Cortex of kidney (tissue), 1 donor: ENCODE data around the gene APOB.

Experiments
- DNase-seq: peaks from one replicate; lab custom pipeline; 2025; lab: John Stamatoyannopoulos, UW

The APOB gene

GRCh38 chr2:20972792-20973565 is 70.9 kb downstream of the APOB start:
- DNase-seq, result no peak

GRCh38 chr2:20972110-20972509 is 71.8 kb downstream of the APOB start:
- DNase-seq, result no peak

GRCh38 chr2:20970068-20970467 is 73.8 kb downstream of the APOB start:
- DNase-seq, result no peak

GRCh38 chr2:20966061-20966595 is 77.7 kb downstream of the APOB start:
- no peak for DNase-seq

- DNase-seq, result no peak
Observed at GRCh38 chr2:20965221-20965620, 78.7 kb downstream of the APOB start.

- DNase-seq, result no peak
Observed at GRCh38 chr2:20963867-20964266, 80.0 kb downstream of the APOB start.

GRCh38 chr2:20962939-20963557 is 80.8 kb downstream of the APOB start:
- no peak for DNase-seq

GRCh38 chr2:20961858-20962257 is 82.0 kb downstream of the APOB start:
- no peak for DNase-seq

GRCh38 chr2:20960003-20960402 is 83.9 kb downstream of the APOB start:
- DNase-seq, result no peak

GRCh38 chr2:20959252-20959651 is 84.6 kb downstream of the APOB start:
- DNase-seq, result no peak

GRCh38 chr2:20957788-20958525 is 85.9 kb downstream of the APOB start:
- DNase-seq, result no peak

- DNase-seq, result no peak
Observed at GRCh38 chr2:20955277-20956026, 88.4 kb downstream of the APOB start.

- no peak for DNase-seq
Observed at GRCh38 chr2:20953146-20953824, 90.6 kb downstream of the APOB start.
